HG03097 (cell line): ENCODE data around the gene PRKCB.
"Not testable (repeated sequence)": the region's sequence is repeated elsewhere in the genome, so short reads cannot be mapped to it uniquely, and the experiment has no call there.

Experiments
- ATAC-seq: cut with Tn5 transposase; IDR thresholded peaks from one replicate; pipeline ENCODE4 v1.9.1; 2021; ENCODE audit not compliant: unreplicated experiment, low FRiP score

The PRKCB gene

GRCh38 chr16:24195221-24195620 is 359.4 kb downstream of the PRKCB start:
- no peak for ATAC-seq

- no peak for ATAC-seq
Observed at GRCh38 chr16:24198807-24199533, 363.2 kb downstream of the PRKCB start.

GRCh38 chr16:24203675-24204074 is 367.9 kb downstream of the PRKCB start:
- ATAC-seq = no peak

- no peak for ATAC-seq
Observed at GRCh38 chr16:24204150-24204665, 368.4 kb downstream of the PRKCB start.

- ATAC-seq = no peak
Observed at GRCh38 chr16:24206926-24207325, 371.1 kb downstream of the PRKCB start.

GRCh38 chr16:24208710-24209109 is 372.9 kb downstream of the PRKCB start:
- ATAC-seq = no peak

- ATAC-seq = no peak
Observed at GRCh38 chr16:24214992-24215391, 379.2 kb downstream of the PRKCB start.

- ATAC-seq = no peak
Observed at GRCh38 chr16:24216961-24217360, 381.2 kb downstream of the PRKCB start.

- ATAC-seq = no peak
Observed at GRCh38 chr16:24217461-24217860, 381.7 kb downstream of the PRKCB start.

- ATAC-seq = no peak
Observed at GRCh38 chr16:24218299-24218698, 382.5 kb downstream of the PRKCB start.

- no peak for ATAC-seq
Observed at GRCh38 chr16:24221219-24221618, 385.4 kb downstream of the PRKCB start.

- no peak for ATAC-seq
Observed at GRCh38 chr16:24228514-24228913, 392.7 kb downstream of the PRKCB start.

GRCh38 chr16:24232936-24233335 is 397.2 kb downstream of the PRKCB start:
- no peak for ATAC-seq

GRCh38 chr16:24234737-24235136 is 399.0 kb downstream of the PRKCB start:
- no peak for ATAC-seq

- no peak for ATAC-seq
Observed at GRCh38 chr16:24235806-24236205, 400.0 kb downstream of the PRKCB start.

GRCh38 chr16:24238846-24239245 is 403.1 kb downstream of the PRKCB start:
- not testable (repeated sequence) for ATAC-seq

GRCh38 chr16:24246911-24247607 is 411.3 kb downstream of the PRKCB start:
- ATAC-seq = no peak

GRCh38 chr16:24253192-24253591 is 417.4 kb downstream of the PRKCB start:
- no peak for ATAC-seq

GRCh38 chr16:24255456-24256371 is 419.9 kb downstream of the PRKCB start, which contains the start of gene CACNG3:
TSS of gene CACNG3 (plus strand) at chr16:24256335. CDS start at chr16:24256755, 420 bp downstream.
- ATAC-seq = no peak

- ATAC-seq = no peak
Observed at GRCh38 chr16:24257958-24258357, 422.2 kb downstream of the PRKCB start.

GRCh38 chr16:24258791-24259190 is 423.0 kb downstream of the PRKCB start:
- ATAC-seq = no peak
